HG03469 (cell line): ENCODE results near the gene ZNF341.

Experiments
- ATAC-seq: cut with Tn5 transposase; IDR thresholded peaks from one replicate; pipeline ENCODE4 v1.9.1; 2021; ENCODE audit warnings: mild to moderate bottlenecking, moderate library complexity, moderate number of reproducible peaks; ENCODE audit not compliant: unreplicated experiment

Gene ZNF341

GRCh38 chr20:33821270-33821836 lies 89.6 kb downstream of the ZNF341 start:
- ATAC-seq = no peak

- no peak for ATAC-seq
These were observed 90.6 kb downstream of the ZNF341 start for GRCh38 chr20:33822423-33822822.

GRCh38 chr20:33822991-33823390 lies 91.2 kb downstream of the ZNF341 start:
- ATAC-seq = no peak

- ATAC-seq = no peak
These were observed 93.1 kb downstream of the ZNF341 start for GRCh38 chr20:33824852-33825251.

- ATAC-seq = no peak
These were observed 93.8 kb downstream of the ZNF341 start for GRCh38 chr20:33825340-33826269.

GRCh38 chr20:33826270-33826897 lies 94.6 kb downstream of the ZNF341 start:
- no peak for ATAC-seq

- ATAC-seq = no peak
These were observed 95.3 kb downstream of the ZNF341 start for GRCh38 chr20:33827109-33827508.

GRCh38 chr20:33827634-33828325 lies 96.0 kb downstream of the ZNF341 start:
- no peak for ATAC-seq

- ATAC-seq = no peak
These were observed 96.6 kb downstream of the ZNF341 start for GRCh38 chr20:33828326-33828844.

- ATAC-seq = no peak
These were observed 97.3 kb downstream of the ZNF341 start for GRCh38 chr20:33828967-33829560.

GRCh38 chr20:33829636-33830035 lies 97.8 kb downstream of the ZNF341 start:
- no peak for ATAC-seq

GRCh38 chr20:33830371-33830770 lies 98.6 kb downstream of the ZNF341 start:
- no peak for ATAC-seq

- no peak for ATAC-seq
These were observed 100.5 kb downstream of the ZNF341 start for GRCh38 chr20:33832103-33832804.

- ATAC-seq = no peak
These were observed 101.5 kb downstream of the ZNF341 start for GRCh38 chr20:33833333-33833732.

GRCh38 chr20:33835615-33836172 lies 103.9 kb downstream of the ZNF341 start:
- no peak for ATAC-seq

GRCh38 chr20:33836277-33836676 lies 104.5 kb downstream of the ZNF341 start:
- no peak for ATAC-seq

GRCh38 chr20:33837096-33837830 lies 105.5 kb downstream of the ZNF341 start:
- no peak for ATAC-seq

GRCh38 chr20:33838035-33838864 lies 106.5 kb downstream of the ZNF341 start:
- ATAC-seq = no peak
